Measurements from ENCODE around the gene PURB.

GRCh38 chr7:44930921-44931320, 45.6 kb upstream of the PURB start:
- TF ChIP-seq CTCF (IDR thresholded peaks at IDR 0.05) (no peak), POLR2A (IDR thresholded peaks at IDR 0.05) (no peak)
